Osteocyte (in vitro differentiated cells): ENCODE data around the gene DHRS11. TPM values are rescaled to one million over a fixed set of nuclear protein-coding genes. Genes with fewer than 3 reads are reported as not detected.

Experiments
- DNase-seq: peaks from one replicate; pipeline ENCODE4 v3.0.0; 2021; ENCODE audit warnings: mixed read lengths; ENCODE audit not compliant: unreplicated experiment; ENCODE audit errors: extremely low spot score
- H3K27ac Mint-ChIP-seq: one replicate; pipeline ENCODE4 v1.8.0; 2021; ENCODE audit warnings: mild to moderate bottlenecking, mixed read lengths; ENCODE audit not compliant: unreplicated experiment
- H3K27me3 Mint-ChIP-seq: one replicate; pipeline ENCODE4 v1.8.0; 2021; ENCODE audit warnings: mixed read lengths; ENCODE audit not compliant: unreplicated experiment
- H3K36me3 Mint-ChIP-seq: one replicate; pipeline ENCODE4 v1.8.0; 2021; ENCODE audit warnings: mixed read lengths; ENCODE audit not compliant: unreplicated experiment
- H3K4me1 Mint-ChIP-seq: one replicate; pipeline ENCODE4 v1.8.0; 2021; ENCODE audit warnings: mixed read lengths; ENCODE audit not compliant: unreplicated experiment
- H3K4me3 Mint-ChIP-seq: one replicate; pipeline ENCODE4 v1.8.0; 2021; ENCODE audit warnings: mild to moderate bottlenecking, moderate library complexity, mixed read lengths; ENCODE audit not compliant: unreplicated experiment
- H3K9me3 Mint-ChIP-seq: one replicate; pipeline ENCODE4 v1.8.0; 2021; ENCODE audit warnings: mixed read lengths; ENCODE audit not compliant: unreplicated experiment
- total RNA-seq: library from RNA; stranded (reverse); gene quantifications from 2 replicates; pipeline ENCODE4 v1.2.1, GENCODE V29; 2021
- TF ChIP-seq, protein P1 (sequence below): fragments of 200-600 bp; sonication (generic); IDR thresholded peaks from 2 replicates; pipeline ENCODE4 v1.5.0; 2021; ENCODE audit warnings: antibody characterized with exemption, mild to moderate bottlenecking, moderate library complexity

DHRS11 gene
- total RNA-seq, 1 donor from 2014 or later = 7.1 TPM

DNA sequence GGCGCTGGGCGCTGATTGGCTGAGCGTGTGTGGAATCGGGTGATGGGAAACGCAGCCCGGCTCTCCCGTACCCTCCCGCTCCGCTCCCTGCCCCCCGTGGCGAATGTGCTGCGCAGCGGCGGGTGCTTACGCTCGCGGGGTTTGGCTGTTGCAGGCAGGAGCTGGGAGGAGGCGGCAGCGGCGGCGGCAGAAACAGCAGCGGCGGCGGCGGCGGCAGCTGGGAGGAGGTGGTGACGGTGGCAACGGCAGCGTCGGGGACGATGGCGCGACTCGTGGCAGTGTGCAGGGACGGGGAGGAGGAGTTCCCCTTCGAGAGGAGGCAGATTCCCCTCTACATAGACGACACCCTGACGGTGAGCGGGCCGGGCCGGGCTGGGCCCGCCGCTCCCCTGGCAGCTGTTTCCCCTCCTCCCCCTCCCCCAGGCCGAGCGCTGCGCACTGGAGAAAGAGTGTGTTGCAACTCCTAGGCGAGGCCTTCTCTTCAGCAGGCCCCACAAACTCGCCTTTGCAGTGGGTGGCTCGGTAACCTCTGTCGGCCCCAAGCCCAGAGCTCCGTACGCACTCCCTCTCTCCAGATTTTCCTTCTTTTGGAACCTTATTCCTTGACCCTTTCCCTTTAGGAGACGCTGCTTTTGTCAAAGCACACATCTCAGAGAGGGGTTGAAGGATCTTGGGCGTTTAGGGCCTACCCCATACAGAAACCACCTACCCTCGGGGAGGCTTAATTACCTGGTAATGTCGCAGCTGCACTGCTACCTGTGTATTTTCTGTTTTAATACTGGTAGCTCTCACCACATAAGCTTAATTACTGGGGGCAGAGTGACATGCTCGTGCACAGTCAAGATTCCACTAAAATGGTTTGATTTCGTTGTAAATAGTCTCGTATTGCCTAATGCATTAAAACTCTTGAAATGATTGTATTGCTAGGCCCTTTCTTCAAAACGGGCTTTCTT lies 45.9 kb upstream of the DHRS11 start:
- peaks cover 10% of the 10 kb centered on the region for H3K36me3 Mint-ChIP-seq
- peak; percentile 99 for DNase-seq
- TF ChIP-seq, protein P1, sequence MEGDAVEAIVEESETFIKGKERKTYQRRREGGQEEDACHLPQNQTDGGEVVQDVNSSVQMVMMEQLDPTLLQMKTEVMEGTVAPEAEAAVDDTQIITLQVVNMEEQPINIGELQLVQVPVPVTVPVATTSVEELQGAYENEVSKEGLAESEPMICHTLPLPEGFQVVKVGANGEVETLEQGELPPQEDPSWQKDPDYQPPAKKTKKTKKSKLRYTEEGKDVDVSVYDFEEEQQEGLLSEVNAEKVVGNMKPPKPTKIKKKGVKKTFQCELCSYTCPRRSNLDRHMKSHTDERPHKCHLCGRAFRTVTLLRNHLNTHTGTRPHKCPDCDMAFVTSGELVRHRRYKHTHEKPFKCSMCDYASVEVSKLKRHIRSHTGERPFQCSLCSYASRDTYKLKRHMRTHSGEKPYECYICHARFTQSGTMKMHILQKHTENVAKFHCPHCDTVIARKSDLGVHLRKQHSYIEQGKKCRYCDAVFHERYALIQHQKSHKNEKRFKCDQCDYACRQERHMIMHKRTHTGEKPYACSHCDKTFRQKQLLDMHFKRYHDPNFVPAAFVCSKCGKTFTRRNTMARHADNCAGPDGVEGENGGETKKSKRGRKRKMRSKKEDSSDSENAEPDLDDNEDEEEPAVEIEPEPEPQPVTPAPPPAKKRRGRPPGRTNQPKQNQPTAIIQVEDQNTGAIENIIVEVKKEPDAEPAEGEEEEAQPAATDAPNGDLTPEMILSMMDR = no peak

DNA sequence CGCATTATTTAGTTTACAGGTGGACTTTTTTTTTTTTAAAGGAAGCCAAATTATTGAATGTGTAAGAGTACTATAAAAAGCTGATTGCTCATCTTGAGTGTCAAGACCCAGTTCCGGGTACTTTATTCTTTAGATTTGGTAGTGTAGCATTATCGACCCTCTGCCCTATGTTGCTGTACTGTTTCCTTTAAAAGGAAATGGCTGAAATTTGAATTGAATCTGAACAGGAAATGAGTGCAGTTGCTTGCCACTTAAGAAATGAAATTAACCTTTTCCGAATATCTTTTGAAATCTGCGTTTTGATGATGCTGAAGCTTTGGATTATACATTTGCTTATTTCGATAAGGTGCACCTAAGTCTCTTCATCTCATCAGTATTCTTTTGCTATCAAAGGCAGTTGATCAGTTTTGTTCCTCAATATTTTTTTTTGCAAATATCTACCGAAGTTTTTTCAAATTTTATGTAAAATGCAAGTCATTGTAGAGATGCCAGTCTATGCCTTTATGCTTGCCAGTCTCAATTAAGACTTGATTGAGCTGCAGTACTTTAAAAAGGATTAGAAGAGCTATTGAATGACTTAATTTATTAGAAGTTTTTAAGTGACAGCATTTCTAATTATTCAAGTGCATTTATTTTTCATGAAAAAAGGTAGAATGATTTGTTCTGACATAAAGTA lies 45.1 kb upstream of the DHRS11 start:
- H3K4me1 Mint-ChIP-seq = peaks cover 49% of the 10 kb centered on the region
- DNase-seq = no peak

More for the DNA sequence above, 45.9 kb upstream of the DHRS11 start:
- no peaks in the 10 kb centered on the region for H3K9me3 Mint-ChIP-seq
- H3K4me1 Mint-ChIP-seq = peaks cover 48% of the 10 kb centered on the region
- H3K4me3 Mint-ChIP-seq = peak overlapping the region; percentile 85
- no peaks in the 10 kb centered on the region for H3K27me3 Mint-ChIP-seq
- peak overlapping the region; percentile 94 for H3K27ac Mint-ChIP-seq

DNA sequence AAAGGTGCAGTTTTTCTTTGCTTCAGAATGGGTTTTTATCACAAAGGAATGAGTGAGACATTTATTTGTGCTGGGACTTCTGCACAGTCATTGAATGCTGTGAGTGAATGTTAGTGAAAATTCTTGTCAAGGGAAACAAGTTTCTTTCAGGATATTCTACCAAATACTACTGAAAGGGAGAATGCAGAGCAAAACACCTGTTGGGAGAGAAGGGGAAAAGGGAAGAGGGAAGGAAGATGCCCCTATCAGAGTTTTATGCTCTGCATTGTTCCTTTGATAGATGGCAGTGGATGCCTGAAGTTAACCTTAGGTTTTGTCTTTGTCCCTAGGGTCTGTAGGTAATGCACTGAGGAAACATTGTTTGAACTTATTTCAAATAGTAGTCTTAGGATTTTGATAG lies 43.9 kb upstream of the DHRS11 start:
- peaks cover 54% of the 10 kb centered on the region for H3K4me1 Mint-ChIP-seq
- peaks cover 8% of the 10 kb centered on the region for H3K36me3 Mint-ChIP-seq
- no peak for DNase-seq
- H3K9me3 Mint-ChIP-seq = no peaks in the 10 kb centered on the region
- TF ChIP-seq, protein P1 = no peak
- H3K27ac Mint-ChIP-seq = peak overlapping the region; percentile 66
- peak overlapping the region; percentile 85 for H3K4me3 Mint-ChIP-seq
- H3K27me3 Mint-ChIP-seq = no peaks in the 10 kb centered on the region

More for the DNA sequence above, 45.1 kb upstream of the DHRS11 start:
- Mint-ChIP-seq H3K27me3 (no peaks in the 10 kb centered on the region), H3K27ac (peak overlapping the region; percentile 94), H3K4me3 (peak overlapping the region; percentile 85), H3K36me3 (peaks cover 11% of the 10 kb centered on the region), H3K9me3 (no peaks in the 10 kb centered on the region)
- TF ChIP-seq, protein P1 = no peak

DNA sequence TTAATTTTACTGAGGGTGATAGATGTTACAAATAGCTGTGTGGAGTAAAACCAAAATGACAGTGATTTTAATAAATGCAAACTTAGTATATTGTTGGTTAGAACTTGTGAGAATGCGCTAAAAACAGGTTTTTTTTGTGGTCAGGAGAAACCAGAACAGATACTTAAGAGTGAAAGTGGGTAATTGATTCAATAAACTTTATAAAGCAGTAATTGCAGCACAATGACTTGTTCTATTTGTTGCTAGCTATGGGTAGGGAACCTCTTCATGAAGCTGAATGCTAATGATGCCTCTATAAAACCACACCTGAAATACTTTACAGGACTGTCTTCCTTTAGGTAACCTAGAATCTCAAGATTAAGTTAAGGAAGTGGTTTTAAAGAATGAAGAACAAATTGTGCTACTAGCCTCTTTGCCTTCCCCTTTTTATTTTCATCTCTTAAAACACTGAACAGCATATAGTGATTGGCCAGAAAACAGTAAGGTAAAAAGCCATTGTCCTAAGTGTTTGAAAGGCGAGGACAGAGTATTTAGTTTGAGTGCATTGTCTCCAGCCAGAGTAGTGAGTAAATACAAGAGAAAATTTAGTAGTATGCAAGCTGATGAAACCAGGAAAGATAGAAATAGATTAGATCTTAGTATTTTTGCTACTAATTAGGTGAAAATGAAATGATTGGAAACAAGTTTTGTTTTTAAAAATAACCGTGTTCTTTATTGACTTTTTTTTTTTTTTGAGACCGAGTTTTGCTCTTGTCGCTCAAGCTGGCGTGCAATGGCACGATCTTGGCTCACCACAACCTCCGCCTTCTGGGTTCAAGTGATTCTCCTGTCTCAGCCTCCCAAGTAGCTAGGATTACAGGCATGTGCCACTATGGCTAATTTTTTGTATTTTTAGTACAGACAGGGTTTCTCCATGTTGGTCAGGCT lies 40.9 kb upstream of the DHRS11 start:
- TF ChIP-seq, protein P1 = no peak
- H3K4me1 Mint-ChIP-seq = peaks cover 50% of the 10 kb centered on the region
- no peak overlapping the region for H3K4me3 Mint-ChIP-seq
- H3K27me3 Mint-ChIP-seq = no peaks in the 10 kb centered on the region
- peaks cover 14% of the 10 kb centered on the region for H3K36me3 Mint-ChIP-seq
- peak overlapping the region; percentile 31 for H3K27ac Mint-ChIP-seq
- no peak for DNase-seq
- no peaks in the 10 kb centered on the region for H3K9me3 Mint-ChIP-seq
